GM18505 (cell line): Measurements from ENCODE around the gene ZNF474.

Experiments used
- ATAC-seq: cut with Tn5 transposase; IDR thresholded peaks from one replicate; pipeline ENCODE4 v1.9.1; 2021; ENCODE audit not compliant: unreplicated experiment
- POLR2A ChIP-seq: IDR thresholded peaks from 4 replicates; pipeline ENCODE4 v1.6.1; 2011; ENCODE audit warnings: borderline replicate concordance; ENCODE audit not compliant: insufficient read depth, insufficient read length; ENCODE audit errors: extremely low read depth

The ZNF474 gene

DNA sequence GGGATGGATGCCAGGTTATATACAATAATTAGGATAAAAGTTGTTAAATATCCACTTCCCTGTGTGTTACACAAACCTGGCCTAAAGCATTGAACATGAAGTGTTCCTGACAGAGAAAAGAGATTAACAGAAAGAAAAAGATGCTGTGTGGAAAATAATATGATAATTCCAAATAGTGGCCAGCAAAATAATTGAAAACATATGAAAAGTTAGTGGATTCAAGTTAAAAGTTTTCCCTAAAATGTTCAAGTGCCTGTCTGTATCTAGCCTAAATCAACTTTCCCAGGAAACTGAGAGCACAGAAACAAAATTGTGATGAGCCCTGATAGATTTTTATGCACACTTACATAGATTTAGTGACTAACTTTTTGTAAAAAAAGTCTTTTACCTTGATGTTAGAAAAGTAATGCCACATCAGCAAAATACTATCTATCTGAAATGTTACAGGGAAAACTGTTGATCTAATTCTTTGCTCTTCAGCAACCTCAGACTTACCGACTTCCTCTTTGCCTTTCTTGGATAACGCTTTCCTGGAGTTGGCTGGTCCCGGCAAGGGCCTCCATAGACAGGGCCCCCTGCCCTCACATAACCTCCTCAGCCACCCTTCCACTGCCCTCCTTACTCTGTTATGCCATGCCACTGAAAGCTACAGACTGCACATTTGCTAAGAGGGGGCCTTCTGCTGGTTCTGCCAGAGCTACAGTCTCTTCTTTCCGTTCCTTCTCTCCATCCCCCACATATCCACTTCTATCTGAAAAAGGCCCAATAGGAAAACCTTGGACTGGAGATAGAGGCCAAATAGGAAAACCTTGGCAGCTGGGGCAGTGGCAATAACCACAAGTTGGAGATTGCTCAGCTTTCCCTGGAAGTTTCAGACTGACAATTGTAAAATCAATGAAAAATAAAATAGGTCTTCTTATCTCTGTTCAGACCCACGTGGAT is 44.4 kb downstream of the ZNF474 start:
- no peak for TF ChIP-seq POLR2A
- ATAC-seq: no peak

GRCh38 chr5:122175091-122175490 is 45.7 kb downstream of the ZNF474 start:
- TF ChIP-seq POLR2A: no peak
- no peak for ATAC-seq

GRCh38 chr5:122175852-122176251 is 46.5 kb downstream of the ZNF474 start:
- ATAC-seq: no peak
- TF ChIP-seq POLR2A: no peak

GRCh38 chr5:122177161-122177560 is 47.8 kb downstream of the ZNF474 start:
- no peak for ATAC-seq
- no peak for TF ChIP-seq POLR2A

DNA sequence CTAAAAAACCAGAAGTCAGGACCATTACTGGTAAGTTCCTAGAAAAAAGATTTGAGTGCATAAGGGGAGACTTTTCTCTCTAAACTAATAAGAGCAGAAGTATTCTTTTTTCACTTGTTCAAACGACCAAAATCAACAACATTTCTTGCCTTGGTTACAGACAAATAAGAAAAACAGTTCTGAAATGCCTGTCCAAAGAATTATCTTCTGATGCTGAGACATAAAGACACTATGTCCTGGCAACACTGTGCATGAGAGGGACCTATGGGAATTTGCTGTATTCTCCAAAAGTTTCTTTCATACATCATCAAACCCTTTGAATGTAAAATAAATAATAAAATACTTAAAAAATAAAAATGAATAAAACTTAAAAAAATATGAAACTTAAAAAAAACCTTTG is 50.4 kb downstream of the ZNF474 start:
- TF ChIP-seq POLR2A: no peak
- no peak for ATAC-seq

GRCh38 chr5:122180146-122180712 is 50.9 kb downstream of the ZNF474 start:
- ATAC-seq: no peak

GRCh38 chr5:122180863-122181548 is 51.7 kb downstream of the ZNF474 start:
- no peak for TF ChIP-seq POLR2A
- no peak for ATAC-seq

More at GRCh38 chr5:122180146-122180712, 50.9 kb downstream of the ZNF474 start:
- TF ChIP-seq POLR2A: no peak

- TF ChIP-seq POLR2A: no peak
- no peak for ATAC-seq
Measured at GRCh38 chr5:122181863-122182262, 52.5 kb downstream of the ZNF474 start.

- no peak for ATAC-seq
Measured at GRCh38 chr5:122182491-122182921, 53.2 kb downstream of the ZNF474 start.

DNA sequence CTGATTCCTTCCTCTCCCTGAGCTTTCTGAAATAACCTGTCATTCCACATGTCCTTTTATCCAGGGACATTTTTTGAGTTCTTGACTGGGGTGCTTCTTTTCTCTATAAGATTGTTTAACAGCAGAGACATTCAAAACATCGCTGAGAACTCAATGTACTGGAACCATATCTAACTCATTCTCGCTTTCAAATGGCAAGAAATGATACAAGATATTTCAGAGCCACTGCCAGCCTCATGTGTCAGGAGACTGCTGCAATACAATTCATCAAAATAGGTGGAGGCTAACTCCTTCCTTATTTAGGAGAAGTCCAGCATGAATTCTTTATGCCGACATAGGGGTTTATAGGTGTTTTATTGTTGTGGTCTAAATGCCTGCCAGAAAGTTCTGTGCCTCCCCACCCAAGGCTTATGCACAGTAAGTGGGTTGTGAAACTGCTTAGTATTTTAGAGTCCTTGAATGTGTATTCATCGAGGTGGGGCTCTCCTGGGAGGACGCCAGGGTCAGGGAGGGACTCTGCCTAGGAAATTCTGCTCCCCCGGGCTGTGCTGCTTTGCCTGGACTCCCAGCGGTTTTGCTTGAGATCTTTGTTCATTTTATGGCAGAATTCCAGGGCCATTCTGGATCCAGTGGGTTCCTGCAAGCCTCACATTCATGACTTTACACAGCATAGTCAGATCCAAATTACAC is 53.9 kb downstream of the ZNF474 start:
- TF ChIP-seq POLR2A: no peak
- ATAC-seq: no peak

More at GRCh38 chr5:122182491-122182921, 53.2 kb downstream of the ZNF474 start:
- no peak for TF ChIP-seq POLR2A

DNA sequence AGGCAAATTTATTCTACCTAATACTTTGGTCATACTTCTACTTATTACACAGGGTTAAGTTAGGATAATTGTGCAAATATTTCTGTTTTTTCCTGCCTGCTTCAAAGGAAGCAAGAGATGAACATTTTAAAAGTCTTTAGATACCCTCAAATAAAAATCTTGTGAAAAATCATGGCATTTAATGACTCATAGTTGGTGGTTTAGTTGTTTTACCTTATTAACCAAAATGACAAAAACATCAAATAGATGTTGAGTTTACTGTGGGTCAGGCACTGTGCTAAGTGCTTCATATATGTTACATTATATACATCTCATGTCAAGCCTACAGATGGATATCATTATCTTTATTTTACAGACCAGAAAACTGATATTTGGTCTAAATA is 54.4 kb downstream of the ZNF474 start:
- ATAC-seq: no peak
- TF ChIP-seq POLR2A: no peak

GRCh38 chr5:122184676-122185255 is 55.4 kb downstream of the ZNF474 start:
- no peak for TF ChIP-seq POLR2A
- ATAC-seq: no peak

DNA sequence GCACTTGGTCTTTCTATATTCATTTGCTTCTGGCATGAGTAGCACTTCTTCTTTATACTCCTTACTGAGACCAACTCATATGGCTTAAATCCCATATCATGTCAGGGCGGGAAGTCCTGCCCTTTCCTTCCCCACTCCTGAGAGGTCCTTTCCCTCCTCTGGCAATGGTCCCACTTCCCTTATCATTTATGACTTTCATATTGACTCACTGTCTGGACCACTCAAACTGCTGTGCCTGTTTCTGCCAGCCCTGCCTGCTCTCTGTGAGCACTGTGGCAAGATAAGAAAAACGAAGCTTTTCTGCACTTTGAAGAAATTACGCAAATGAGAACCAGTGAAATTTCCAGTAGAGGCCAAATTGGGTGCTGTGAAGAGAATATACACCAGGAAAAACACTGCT is 58.1 kb downstream of the ZNF474 start:
- no peak for ATAC-seq

GRCh38 chr5:122190156-122190555 is 60.8 kb downstream of the ZNF474 start:
- ATAC-seq: no peak
- TF ChIP-seq POLR2A: no peak

More for the DNA sequence above, 58.1 kb downstream of the ZNF474 start:
- TF ChIP-seq POLR2A: no peak
